Lower leg skin (tissue), 3 donors: Measurements from ENCODE around the gene B3GLCT.

Experiments
- POLR2A ChIP-seq, 2 donors: fragments of 450-650 bp; IDR thresholded peaks; one replicate each; pipeline ENCODE4 v1.6.1; 2016 to 2017; ENCODE audit warnings: antibody characterized with exemption in 2 of 2, mild to moderate bottlenecking in 1 of 2, moderate library complexity in 1 of 2
- TF ChIP-seq, protein P1 (sequence below), 3 donors: fragments of 450-650 bp; IDR thresholded peaks; one replicate each; pipeline ENCODE4 v1.5.1; 2016; ENCODE audit warnings: antibody characterized with exemption in 3 of 3, mild to moderate bottlenecking in 3 of 3, moderate library complexity in 2 of 3

DNA sequence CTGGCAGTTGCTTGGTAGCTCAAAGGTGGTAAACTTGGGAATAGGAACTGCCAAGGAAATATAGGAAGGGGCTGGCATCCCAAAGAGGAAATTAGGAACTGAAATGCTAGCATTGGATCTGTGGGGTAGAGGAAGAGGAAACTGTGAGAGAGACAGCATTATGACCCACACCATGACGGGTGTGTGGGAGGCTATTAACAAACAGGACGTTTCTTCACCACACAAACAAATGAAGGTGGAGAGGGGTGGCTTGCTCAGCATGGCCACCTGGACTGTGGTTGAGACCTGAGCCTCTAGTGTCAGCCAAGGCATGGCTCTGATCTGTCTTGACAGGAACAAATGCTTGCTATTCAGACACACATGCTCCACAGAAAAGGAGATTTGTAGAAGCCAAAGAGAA, 178.2 kb downstream of the B3GLCT start:
- TF ChIP-seq, protein P1, sequence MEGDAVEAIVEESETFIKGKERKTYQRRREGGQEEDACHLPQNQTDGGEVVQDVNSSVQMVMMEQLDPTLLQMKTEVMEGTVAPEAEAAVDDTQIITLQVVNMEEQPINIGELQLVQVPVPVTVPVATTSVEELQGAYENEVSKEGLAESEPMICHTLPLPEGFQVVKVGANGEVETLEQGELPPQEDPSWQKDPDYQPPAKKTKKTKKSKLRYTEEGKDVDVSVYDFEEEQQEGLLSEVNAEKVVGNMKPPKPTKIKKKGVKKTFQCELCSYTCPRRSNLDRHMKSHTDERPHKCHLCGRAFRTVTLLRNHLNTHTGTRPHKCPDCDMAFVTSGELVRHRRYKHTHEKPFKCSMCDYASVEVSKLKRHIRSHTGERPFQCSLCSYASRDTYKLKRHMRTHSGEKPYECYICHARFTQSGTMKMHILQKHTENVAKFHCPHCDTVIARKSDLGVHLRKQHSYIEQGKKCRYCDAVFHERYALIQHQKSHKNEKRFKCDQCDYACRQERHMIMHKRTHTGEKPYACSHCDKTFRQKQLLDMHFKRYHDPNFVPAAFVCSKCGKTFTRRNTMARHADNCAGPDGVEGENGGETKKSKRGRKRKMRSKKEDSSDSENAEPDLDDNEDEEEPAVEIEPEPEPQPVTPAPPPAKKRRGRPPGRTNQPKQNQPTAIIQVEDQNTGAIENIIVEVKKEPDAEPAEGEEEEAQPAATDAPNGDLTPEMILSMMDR (IDR thresholded peaks at IDR 0.05) = no peak
- TF ChIP-seq POLR2A (IDR thresholded peaks at IDR 0.05) = no peak
